GM12878 (cell line): ENCODE data around the gene NTM. TPM values are rescaled to one million over a fixed set of nuclear protein-coding genes. Genes with fewer than 3 reads are reported as not detected.

Source experiments
- ATAC-seq: fragments of 200-7000 bp; cut with Tn5 transposase; 3 replicates; pipeline ENCODE4 v1.9.1; 2020; ENCODE audit warnings: mild to moderate bottlenecking, moderate library complexity
- BruUV-seq: library from RNA; stranded (reverse); fragments of 400-500 nt; replicated peaks from 2 replicates; lab custom pipeline; 2021; lab: Mats Ljungman, UMichigan
- CTCF ChIA-PET: fragments of 300-600 bp; sonication (Branson Sonifier 250); formaldehyde crosslinking; extraction: SDS; loops from one replicate; lab custom pipeline; 2021; ENCODE audit warnings: inconsistent platforms; lab: Yijun Ruan, JAX
- POLR2A ChIA-PET: fragments of 350-600 bp; formaldehyde crosslinking; extraction: SDS; loops from one replicate; lab custom pipeline; 2021; ENCODE audit warnings: inconsistent platforms; lab: Charles Lee
- RAD21 ChIA-PET: fragments of 300-600 bp; sonication (Branson Sonifier 250); formaldehyde crosslinking; loops from one replicate; lab custom pipeline; 2023; ENCODE audit warnings: antibody characterized with exemption; ENCODE audit not compliant: unreplicated experiment; lab: Charles Lee
- SMC1A ChIA-PET: fragments of 300-600 bp; sonication (Branson Sonifier 250); formaldehyde crosslinking; loops from one replicate; lab custom pipeline; 2023; ENCODE audit not compliant: unreplicated experiment, uncharacterized antibody; lab: Charles Lee
- DNase-seq: peaks from one replicate; pipeline ENCODE4 v3.0.0-alpha.2; 2011; ENCODE audit warnings: low read depth, low spot score
- FAIRE-seq: peaks from 3 replicates; lab custom pipeline; 2011; peaks lifted over from hg19 to GRCh38; lab: Jason Lieb, UNC
- H2AFZ ChIP-seq: 2 replicates; pipeline ENCODE4 v1.6.0; 2011; ENCODE audit warnings: low read depth, low read length, control low read depth; ENCODE audit not compliant: control insufficient read depth
- H3K27ac ChIP-seq: 2 replicates; pipeline ENCODE4 v1.5.1; 2011; ENCODE audit warnings: control low read depth; ENCODE audit not compliant: control insufficient read depth, insufficient read depth
- H3K27me3 ChIP-seq, 2 experiments: replicated peaks in 1 of 2; 2 replicates each; pipeline versions ENCODE4 v1.6.0 to v1.6.1; 2011; ENCODE audit warnings: low read length in 1 of 2; ENCODE audit not compliant: control insufficient read depth in 2 of 2, insufficient read depth in 2 of 2
- H3K36me3 ChIP-seq, 2 experiments: 2 replicates each; pipeline ENCODE4 v1.5.1; 2011; ENCODE audit warnings: low read length in 1 of 2; ENCODE audit not compliant: control insufficient read depth in 2 of 2, insufficient read depth in 2 of 2
- H3K4me1 ChIP-seq: 2 replicates; pipeline ENCODE4 v1.6.1; 2011; ENCODE audit warnings: mild to moderate bottlenecking, low read length, moderate library complexity, mixed read lengths; ENCODE audit not compliant: control insufficient read depth, insufficient read depth
- H3K4me2 ChIP-seq: 2 replicates; pipeline ENCODE4 v1.6.0; 2011; ENCODE audit warnings: control low read depth; ENCODE audit not compliant: control insufficient read depth, insufficient read depth
- H3K4me3 ChIP-seq: fragments of 200-600 bp; sonication (generic); 2 replicates; pipeline ENCODE4 v1.5.1; 2016
- H3K79me2 ChIP-seq: 2 replicates; pipeline ENCODE4 v1.6.0; 2011; ENCODE audit warnings: low read length; ENCODE audit not compliant: control insufficient read depth, insufficient read depth
- H3K9ac ChIP-seq: 2 replicates; pipeline ENCODE4 v1.8.0; 2011; ENCODE audit warnings: low read length, control low read depth, mixed read lengths; ENCODE audit not compliant: control insufficient read depth, insufficient read depth
- H3K9me3 ChIP-seq: replicated peaks from 3 replicates; pipeline ENCODE4 v1.5.1; 2011; ENCODE audit warnings: mild to moderate bottlenecking, low read length; ENCODE audit not compliant: control insufficient read depth, insufficient read depth
- H4K20me1 ChIP-seq: 2 replicates; pipeline ENCODE4 v1.6.0; 2011; ENCODE audit not compliant: control insufficient read depth, insufficient read depth
- CREB1 ChIP-seq: IDR thresholded peaks from 2 replicates; pipeline ENCODE4 v1.6.1; 2012; ENCODE audit warnings: low read depth, mild to moderate bottlenecking, inconsistent platforms
- SREBF1 ChIP-seq: IDR thresholded peaks from 2 replicates; pipeline ENCODE4 v1.6.1; 2012; ENCODE audit warnings: mild to moderate bottlenecking, low read length
- STAT1 ChIP-seq: fragments of 450-650 bp; conservative IDR thresholded peaks from 2 replicates; pipeline ENCODE4 v1.6.1; 2014; ENCODE audit warnings: antibody characterized with exemption, mild to moderate bottlenecking
- WGBS: methylation state at CpG from one replicate; pipeline ENCODE4 v1.1.6; 2016; ENCODE audit warnings: low lambda C conversion rate; ENCODE audit not compliant: insufficient replicate concordance, insufficient coverage; ENCODE audit errors: missing lambda C conversion rate; 5-methylcytosine and 5-hydroxymethylcytosine counted together
- in situ Hi-C: fragments of 300-500 bp; cut with MboI; formaldehyde crosslinking; loops from 9 replicates; pipeline ENCODE4 v1.14.3; 2018; ENCODE audit warnings: mixed read lengths
- intact Hi-C: fragments of 100-400 bp; cut with micrococcal nuclease; formaldehyde crosslinking; loops from one replicate; pipeline ENCODE4 v1.14.2; 2022; ENCODE audit not compliant: unreplicated experiment
- polyA plus RNA-seq, 11 experiments: library from polyadenylated mRNA; depleted of rRNA in 4 of 11; unstranded in 6 of 11; stranded (reverse) in 5 of 11; fragments of >200 nt; fragmentation: Nextera tagmentation in 4 of 11; fragmentation: Illumina TruSeq in 1 of 11; extraction: Ambion mirVana in 4 of 11; extraction: Trizol in 1 of 11; gene quantifications; 1 replicate in 1 of 11; 2 replicates in 10 of 11; pipeline versions ENCODE4 v1.2.1 to v1.2.3, GENCODE V29; 2011 to 2016; ENCODE audit warnings: inconsistent platforms in 2 of 11, missing spikeins in 2 of 11, low read depth in 1 of 11
- total RNA-seq, 4 experiments: library from RNA; depleted of rRNA in 3 of 4; stranded (reverse); fragments of >200 nt in 3 of 4; fragmentation: Illumina TruSeq in 1 of 4; extraction: Trizol in 1 of 4; gene quantifications; 2 replicates each; pipeline versions ENCODE4 v1.2.1 to v1.2.3, GENCODE V29; 2013 to 2021
- TF ChIP-seq, protein P1 (sequence below): IDR thresholded peaks from 2 replicates; pipeline ENCODE4 v1.6.1; 2011; ENCODE audit warnings: borderline replicate concordance, low read depth, mild to moderate bottlenecking, moderate library complexity, low read length; ENCODE audit not compliant: insufficient read depth, poor library complexity, severe bottlenecking
- TF ChIP-seq, protein P2 (sequence below): fragments of 450-650 bp; IDR thresholded peaks from 2 replicates; pipeline ENCODE4 v1.6.1; 2014; ENCODE audit warnings: mild to moderate bottlenecking
- TF ChIP-seq, protein P3 (sequence below): fragments of 450-650 bp; IDR thresholded peaks from 2 replicates; pipeline ENCODE4 v1.6.1; 2016; ENCODE audit warnings: mild to moderate bottlenecking
- TF ChIP-seq, protein P4 (sequence below): fragments of 150-350 bp; IDR thresholded peaks from 2 replicates; pipeline ENCODE4 v1.6.1; 2016; ENCODE audit warnings: low read depth, low read length

NTM gene
- total and polyA plus RNA-seq, 10 of the 15 experiments (the other 5 are each of a cell fraction or from before 2014, with no cell fraction given) = not detected

DNA sequence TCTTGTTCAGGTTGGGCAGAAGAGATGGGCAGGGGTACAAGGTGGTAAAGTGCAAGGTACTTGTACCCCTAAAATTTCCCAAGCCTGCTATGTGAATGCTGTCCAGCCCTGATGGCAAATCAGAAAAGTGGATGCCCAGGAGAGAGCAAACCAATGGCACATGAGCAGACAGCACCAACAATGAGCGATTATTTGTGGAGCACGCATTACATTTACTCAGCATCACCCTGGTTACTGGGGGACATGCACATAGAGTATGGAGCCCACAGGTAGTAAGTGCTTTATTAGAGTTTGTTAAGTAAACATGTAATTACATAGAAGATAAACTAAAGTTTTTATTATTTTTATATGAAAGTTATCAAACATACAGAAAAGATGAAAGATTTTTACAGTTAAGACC is 165.7 kb downstream of the NTM start:
- Histone ChIP-seq H3K4me3 (no peak overlapping the region), H3K36me3 (no peaks in the 10 kb centered on the region), H3K4me2 (no peak overlapping the region), H3K27me3 (peaks cover 0 to 2% of the 10 kb centered on the region in 2 experiments; a peak in 2 of 4 replicates), H2AFZ (no peak overlapping the region), H3K4me1 (no peaks in the 10 kb centered on the region), H3K9ac (no peak overlapping the region), H3K79me2 (no peaks in the 10 kb centered on the region), H4K20me1 (no peaks in the 10 kb centered on the region), H3K9me3 (no peaks in the 10 kb centered on the region), H3K27ac (no peak overlapping the region)
- WGBS = 88% methylated on average over 2 of the region's 2 CpGs
- in situ Hi-C loops (no loop called here), intact Hi-C loops (no loop called here)
- POLR2A ChIA-PET = no interaction called here
- no peak for DNase-seq
- CTCF ChIA-PET = no interaction called here
- no peak for ATAC-seq
- no peak for TF ChIP-seq SREBF1
- TF ChIP-seq, protein P1, sequence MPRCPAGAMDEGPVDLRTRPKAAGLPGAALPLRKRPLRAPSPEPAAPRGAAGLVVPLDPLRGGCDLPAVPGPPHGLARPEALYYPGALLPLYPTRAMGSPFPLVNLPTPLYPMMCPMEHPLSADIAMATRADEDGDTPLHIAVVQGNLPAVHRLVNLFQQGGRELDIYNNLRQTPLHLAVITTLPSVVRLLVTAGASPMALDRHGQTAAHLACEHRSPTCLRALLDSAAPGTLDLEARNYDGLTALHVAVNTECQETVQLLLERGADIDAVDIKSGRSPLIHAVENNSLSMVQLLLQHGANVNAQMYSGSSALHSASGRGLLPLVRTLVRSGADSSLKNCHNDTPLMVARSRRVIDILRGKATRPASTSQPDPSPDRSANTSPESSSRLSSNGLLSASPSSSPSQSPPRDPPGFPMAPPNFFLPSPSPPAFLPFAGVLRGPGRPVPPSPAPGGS = peak; percentile 77
- RAD21 ChIA-PET = no interaction called here
- BruUV-seq = no TSS peak
- SMC1A ChIA-PET = no interaction called here
- FAIRE-seq = no peak

DNA sequence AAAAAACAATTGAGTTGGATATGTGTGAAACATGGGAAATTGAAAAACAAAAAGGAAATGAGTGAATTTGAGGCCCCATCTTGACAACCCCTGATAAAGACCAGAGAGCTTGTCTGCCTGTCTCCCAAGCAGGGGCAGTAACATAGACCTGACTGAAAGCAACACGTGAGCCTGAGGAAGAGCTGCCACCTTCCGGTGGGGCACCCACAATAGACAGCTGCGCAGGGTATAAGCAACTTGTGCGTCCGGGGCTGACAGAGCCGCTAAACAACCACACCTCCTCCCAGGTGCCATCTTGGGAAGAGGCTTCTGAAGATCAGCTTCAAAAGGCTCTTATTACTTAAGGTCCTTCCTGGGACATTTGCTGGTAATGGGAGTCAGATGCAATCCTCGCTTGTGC is 166.8 kb downstream of the NTM start:
- ChIA-PET SMC1A (interaction anchor here (0.7 kb wide), 1 partner anchor 513 kb away, joined by 4 read pairs; no protein-coding TSS in a partner anchor), CTCF (no interaction called here)
- TF ChIP-seq, protein P2, sequence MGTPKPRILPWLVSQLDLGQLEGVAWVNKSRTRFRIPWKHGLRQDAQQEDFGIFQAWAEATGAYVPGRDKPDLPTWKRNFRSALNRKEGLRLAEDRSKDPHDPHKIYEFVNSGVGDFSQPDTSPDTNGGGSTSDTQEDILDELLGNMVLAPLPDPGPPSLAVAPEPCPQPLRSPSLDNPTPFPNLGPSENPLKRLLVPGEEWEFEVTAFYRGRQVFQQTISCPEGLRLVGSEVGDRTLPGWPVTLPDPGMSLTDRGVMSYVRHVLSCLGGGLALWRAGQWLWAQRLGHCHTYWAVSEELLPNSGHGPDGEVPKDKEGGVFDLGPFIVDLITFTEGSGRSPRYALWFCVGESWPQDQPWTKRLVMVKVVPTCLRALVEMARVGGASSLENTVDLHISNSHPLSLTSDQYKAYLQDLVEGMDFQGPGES = no peak
- TF ChIP-seq, protein P3, sequence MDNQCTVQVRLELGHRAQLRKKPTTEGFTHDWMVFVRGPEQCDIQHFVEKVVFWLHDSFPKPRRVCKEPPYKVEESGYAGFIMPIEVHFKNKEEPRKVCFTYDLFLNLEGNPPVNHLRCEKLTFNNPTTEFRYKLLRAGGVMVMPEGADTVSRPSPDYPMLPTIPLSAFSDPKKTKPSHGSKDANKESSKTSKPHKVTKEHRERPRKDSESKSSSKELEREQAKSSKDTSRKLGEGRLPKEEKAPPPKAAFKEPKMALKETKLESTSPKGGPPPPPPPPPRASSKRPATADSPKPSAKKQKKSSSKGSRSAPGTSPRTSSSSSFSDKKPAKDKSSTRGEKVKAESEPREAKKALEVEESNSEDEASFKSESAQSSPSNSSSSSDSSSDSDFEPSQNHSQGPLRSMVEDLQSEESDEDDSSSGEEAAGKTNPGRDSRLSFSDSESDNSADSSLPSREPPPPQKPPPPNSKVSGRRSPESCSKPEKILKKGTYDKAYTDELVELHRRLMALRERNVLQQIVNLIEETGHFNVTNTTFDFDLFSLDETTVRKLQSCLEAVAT = no peak
- TF ChIP-seq STAT1 = no peak
- TF ChIP-seq, protein P4, sequence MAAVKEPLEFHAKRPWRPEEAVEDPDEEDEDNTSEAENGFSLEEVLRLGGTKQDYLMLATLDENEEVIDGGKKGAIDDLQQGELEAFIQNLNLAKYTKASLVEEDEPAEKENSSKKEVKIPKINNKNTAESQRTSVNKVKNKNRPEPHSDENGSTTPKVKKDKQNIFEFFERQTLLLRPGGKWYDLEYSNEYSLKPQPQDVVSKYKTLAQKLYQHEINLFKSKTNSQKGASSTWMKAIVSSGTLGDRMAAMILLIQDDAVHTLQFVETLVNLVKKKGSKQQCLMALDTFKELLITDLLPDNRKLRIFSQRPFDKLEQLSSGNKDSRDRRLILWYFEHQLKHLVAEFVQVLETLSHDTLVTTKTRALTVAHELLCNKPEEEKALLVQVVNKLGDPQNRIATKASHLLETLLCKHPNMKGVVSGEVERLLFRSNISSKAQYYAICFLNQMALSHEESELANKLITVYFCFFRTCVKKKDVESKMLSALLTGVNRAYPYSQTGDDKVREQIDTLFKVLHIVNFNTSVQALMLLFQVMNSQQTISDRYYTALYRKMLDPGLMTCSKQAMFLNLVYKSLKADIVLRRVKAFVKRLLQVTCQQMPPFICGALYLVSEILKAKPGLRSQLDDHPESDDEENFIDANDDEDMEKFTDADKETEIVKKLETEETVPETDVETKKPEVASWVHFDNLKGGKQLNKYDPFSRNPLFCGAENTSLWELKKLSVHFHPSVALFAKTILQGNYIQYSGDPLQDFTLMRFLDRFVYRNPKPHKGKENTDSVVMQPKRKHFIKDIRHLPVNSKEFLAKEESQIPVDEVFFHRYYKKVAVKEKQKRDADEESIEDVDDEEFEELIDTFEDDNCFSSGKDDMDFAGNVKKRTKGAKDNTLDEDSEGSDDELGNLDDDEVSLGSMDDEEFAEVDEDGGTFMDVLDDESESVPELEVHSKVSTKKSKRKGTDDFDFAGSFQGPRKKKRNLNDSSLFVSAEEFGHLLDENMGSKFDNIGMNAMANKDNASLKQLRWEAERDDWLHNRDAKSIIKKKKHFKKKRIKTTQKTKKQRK = no peak
- TF ChIP-seq CREB1 = no peak

More for the DNA sequence above, 166.8 kb downstream of the NTM start:
- Histone ChIP-seq H3K36me3 (no peaks in the 10 kb centered on the region), H4K20me1 (no peaks in the 10 kb centered on the region), H3K27me3 (no peaks in the 10 kb centered on the region; a peak in 1 of 4 replicates), H3K4me3 (no peak overlapping the region), H3K9ac (no peak overlapping the region), H3K79me2 (no peaks in the 10 kb centered on the region), H3K4me2 (no peak overlapping the region), H3K4me1 (no peaks in the 10 kb centered on the region), H3K9me3 (no peaks in the 10 kb centered on the region), H3K27ac (no peak overlapping the region), H2AFZ (no peak overlapping the region)
- FAIRE-seq (no peak), DNase-seq (no peak), ATAC-seq (peak; percentile 21; the same call in 1 of the 3 replicates)
- ChIA-PET POLR2A (no interaction called here), RAD21 (no interaction called here)
- 39% methylated on average over 7 of the region's 7 CpGs for WGBS
- no TSS peak for BruUV-seq
- in situ Hi-C loops (no loop called here), intact Hi-C loops (no loop called here)
